Activated CD4-positive, alpha-beta T cell treated with anti-CD3 and anti-CD28 coated beads for 24 hours (primary cell): ENCODE measurements around the gene BRIX1.
A peak's percentile ranks its signal among the peaks of the same experiment; 100 is the strongest.
"Not testable (repeated sequence)": the region's sequence is repeated elsewhere in the genome, so short reads cannot be mapped to it uniquely, and the experiment has no call there.

ENCODE experiments used
- DNase-seq, 2 donors: peaks; one replicate each; pipeline ENCODE4 v3.0.0-alpha.2; 2020; ENCODE audit warnings: low read depth in 2 of 2

The BRIX1 gene

DNA sequence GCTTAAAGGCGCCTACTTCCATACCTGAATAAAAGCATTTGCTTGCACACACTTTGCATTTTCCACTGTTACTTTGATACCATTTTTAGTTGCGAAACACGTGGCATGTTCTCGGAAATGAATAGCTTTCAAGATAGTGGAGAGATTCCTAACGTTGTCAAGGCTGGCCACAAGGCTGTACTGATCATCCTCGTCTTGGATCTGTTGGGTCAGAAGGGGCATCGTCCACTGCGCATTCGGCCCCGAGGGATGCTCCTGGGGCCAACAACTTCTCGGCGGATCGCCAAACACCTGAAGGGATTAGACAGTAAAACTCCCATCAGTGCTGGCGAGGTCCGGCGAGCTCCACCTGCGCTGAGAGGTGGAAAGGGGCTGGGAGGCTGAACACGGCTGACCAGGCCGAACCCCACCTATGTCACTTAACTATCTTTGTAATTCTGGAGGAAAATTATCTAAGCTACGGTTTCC is 806 bp upstream of the BRIX1 start:
- no peak for DNase-seq

DNA sequence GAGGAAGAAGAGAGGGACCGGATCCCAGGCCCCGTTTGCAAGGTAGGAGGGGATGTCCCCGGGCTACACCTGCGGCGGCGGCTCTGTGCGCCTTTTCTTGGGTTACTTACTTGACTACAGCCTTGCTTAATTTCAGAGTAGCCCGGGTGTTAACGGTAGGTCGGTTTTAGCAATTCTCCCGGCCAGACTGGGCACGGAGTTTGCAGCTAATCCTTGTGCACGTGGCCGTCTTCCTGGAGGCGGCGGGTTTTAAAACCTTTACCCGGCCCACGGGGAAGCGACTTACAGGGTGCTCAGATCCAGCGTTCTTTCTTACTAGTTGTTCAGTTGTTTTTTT is 313 bp downstream of the BRIX1 start:
- no peak for DNase-seq

DNA sequence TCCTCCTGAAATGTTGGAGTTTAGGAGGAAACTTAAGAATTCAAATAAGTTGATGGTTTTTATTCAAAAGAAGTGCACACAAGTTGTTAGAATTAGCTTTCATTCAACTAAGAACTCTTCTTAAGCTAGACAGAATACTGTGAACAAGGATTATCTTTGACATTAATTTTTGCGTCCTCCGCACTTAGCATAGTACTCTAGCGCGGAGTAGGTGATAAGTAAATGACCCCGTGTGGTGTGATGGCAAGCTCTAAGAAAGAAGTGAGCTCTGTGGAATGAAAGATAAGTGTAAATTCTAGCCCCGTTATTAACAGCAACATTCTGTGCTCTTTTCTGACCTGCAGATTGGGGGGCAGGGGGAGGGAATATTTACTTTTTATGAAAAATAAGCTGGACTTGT is 1.0 kb downstream of the BRIX1 start:
- DNase-seq: no peak

DNA sequence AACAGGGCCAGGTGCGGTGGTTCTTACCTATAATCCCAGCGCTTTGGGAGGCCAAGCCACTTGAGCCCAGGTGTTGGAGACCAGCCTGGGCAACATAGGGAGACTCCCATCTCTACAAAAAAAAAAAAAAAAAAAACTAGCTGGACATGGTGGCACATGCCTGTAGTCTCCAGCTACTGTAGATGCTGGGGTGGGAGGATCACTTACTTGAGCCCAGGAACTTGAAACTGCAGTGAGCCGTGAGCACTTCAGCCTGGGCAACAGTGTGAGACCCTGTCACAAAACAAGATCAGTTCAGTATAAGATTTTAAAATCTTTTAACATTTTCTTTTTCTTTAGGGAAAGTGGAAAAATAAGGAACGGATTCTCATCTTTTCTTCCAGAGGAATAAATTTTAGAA is 2.5 kb downstream of the BRIX1 start:
- DNase-seq: no peak

DNA sequence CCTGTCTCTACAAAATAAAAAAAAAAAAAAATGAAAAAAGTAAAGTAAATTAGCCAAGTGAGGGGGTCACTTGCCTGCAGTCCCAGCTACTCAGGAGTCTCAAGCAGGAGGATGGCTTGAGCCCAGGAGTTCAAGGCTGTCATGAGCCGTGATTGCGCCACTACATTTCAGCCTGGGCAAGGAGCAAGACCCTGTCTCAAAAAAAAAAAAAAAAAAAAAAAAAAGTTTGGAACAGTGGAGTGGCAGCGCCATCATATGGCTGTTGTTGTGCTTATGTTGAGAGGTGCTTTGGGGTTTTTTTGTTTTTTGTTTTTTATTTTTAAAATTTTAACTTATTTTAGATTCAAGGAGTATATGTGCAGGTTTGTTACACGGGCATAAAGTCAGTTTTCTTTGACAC is 3.6 kb downstream of the BRIX1 start:
- DNase-seq: no peak

DNA sequence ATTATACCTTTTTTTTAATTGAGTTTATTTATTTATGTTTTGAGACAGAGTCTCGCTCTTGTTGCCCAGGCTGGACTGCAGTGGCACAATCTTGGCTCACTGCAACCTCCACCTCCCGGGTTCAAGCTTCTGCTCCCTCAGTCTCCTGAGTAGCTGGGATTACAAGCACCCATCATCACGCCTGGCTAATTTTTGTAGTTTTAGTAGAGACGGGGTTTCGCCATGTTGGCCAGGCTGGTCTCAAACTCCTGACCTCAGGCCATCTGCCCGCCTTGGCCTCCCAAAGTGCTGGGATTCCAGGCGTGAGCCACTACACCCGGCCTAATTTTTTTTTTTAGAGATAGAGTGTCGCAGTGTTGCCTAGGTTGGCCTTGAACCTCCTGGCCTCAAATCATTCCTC is 7.7 kb downstream of the BRIX1 start:
- DNase-seq: not testable (repeated sequence)

DNA sequence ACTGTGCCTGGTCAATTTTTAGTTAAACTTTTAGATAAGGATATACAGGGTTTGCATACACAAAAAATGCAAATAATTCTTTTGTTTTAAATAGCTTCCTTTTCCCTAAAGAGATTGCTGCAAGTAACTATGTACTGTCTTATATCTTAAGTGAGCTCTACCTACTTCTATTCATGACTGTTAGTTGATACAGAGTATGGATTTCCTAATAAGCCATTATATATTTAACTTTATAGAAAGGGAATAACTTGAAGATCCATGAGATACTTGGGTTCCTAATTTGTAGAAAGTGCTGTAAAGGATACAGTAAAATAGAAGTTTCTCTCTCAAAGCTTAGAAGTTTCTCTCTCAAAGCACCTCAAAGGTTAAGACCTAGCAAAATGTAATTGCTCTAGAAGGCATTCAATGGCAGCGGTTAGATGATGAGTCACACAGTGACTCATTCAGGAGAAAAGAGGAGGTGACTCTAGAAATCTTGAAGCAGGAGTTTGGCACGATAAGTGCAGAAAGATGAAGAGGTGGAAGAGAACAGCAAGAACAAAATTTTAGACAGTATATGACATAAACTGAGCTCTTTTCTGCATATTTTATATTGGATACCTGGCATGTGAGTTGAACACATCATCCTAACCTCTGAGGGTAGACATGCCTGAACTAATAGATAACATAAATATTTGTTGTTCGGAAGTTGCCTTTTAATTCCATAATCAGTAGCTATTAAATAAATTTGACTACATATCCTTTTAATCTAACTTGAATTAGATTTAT is 8.4 kb downstream of the BRIX1 start:
- DNase-seq: peak in 1 of 2 donors; percentile 34

DNA sequence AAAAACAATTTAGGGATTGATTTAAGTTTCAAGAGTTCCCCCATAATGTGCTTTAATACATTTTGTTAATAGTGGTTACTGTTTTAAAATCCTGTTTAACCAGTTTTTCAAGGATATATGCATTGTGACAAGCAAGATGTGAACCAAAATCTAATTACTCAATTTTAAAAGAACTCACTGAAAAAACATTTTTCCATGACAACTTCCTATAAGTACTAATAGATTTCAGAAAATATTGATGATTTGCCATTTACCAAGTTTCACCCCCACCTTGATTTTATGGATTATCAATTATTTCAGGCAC is 8.9 kb downstream of the BRIX1 start:
- DNase-seq: no peak

DNA sequence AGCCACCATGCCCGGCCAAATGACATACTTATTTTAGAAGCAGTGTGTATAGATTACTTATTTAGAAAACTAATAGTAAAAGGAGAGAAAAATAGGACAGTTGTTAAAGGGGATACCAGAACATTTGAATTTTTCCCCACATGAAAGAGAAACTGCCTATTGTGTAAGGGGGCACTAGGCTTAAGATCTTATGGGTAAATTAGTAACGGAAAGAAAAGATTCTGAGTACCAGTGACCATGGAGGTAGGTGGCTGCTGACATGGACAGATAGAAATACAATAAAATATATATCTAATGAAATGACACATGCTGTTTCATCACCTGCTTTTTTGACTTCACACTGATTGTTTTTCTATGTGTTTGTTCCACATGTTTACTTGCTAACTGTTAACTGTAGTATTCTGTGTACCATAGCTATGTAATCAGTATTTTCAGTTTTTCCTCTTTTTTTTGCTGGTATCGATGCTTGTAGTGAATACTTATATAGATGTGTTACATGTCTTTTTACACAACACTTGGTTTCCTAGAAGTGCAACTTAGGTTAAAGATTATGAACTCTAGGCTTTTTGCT is 10.9 kb downstream of the BRIX1 start:
- DNase-seq: no peak

DNA sequence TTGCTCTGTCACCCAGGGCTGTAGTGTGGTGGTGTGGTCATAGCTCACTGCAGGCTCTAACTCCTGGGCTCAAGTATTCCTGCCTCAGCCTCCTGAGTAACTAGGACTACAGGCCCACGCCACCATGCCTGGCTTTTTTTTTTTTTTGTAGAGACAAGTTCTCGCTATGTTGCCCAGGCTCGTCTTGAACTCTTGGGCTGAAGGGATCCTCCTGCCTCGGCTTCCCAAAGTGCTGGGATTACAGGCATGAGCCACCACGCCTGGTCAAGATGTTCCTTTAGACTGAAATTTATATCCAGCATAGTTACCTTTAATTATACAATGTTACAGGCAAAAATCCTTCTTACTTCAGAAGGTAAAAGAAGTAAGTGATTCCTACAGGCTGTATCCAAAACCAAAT is 12.3 kb downstream of the BRIX1 start:
- no peak for DNase-seq

DNA sequence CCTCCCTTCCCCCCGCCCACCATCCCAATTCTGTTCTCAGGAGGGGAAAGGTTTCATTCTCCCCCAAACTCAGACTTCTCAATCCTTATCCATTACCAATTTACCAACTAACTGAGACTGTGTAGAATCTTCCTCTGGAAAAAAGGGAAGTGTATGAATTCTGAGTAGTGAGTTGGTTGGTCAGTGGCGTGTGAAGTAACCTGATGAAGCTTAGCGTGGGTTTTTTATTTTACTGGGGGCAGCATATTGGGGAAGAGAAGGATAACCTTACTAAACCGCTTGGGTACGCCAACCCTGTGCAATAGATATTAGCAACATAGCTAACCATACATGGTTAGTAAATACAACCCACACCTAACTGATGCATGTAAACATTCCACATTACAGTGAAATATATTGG is 12.8 kb downstream of the BRIX1 start:
- no peak for DNase-seq

DNA sequence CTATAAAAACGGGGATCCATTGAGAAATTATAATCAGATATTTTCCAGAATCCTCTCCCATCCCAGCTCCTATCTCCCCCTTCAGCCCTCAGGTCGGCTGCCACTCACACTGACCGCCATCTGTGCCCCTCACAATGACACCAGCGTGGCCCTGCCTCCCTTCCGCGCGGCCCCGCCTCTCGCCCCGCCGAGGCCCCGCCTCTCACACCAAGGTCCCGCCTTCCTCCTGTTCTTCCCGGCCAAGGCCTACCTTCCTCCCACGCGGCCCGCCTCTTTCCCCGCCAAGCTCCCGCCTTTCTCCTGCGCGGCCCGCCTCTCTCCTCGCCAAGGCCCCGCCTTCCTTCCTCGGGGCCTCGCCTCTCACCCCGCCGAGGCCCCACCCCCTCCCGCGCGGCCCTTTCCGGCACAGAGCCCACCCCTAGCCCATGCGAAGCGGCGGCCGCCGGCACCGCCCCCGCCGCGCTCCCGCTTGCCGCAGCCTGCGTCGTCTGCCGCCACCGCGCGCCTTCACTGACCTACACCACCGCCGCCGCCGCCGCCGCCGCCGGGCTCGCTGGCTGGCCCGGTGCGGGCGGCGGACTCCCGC is 13.7 kb downstream of the BRIX1 start, which contains the start of gene DNAJC21:
Gene DNAJC21 (plus strand): TSS at position 426 of the 586 bp plus-strand sequence. CDS start 261 bp downstream, outside the sequence.
- DNase-seq: peak; percentile 98 to 99

DNA sequence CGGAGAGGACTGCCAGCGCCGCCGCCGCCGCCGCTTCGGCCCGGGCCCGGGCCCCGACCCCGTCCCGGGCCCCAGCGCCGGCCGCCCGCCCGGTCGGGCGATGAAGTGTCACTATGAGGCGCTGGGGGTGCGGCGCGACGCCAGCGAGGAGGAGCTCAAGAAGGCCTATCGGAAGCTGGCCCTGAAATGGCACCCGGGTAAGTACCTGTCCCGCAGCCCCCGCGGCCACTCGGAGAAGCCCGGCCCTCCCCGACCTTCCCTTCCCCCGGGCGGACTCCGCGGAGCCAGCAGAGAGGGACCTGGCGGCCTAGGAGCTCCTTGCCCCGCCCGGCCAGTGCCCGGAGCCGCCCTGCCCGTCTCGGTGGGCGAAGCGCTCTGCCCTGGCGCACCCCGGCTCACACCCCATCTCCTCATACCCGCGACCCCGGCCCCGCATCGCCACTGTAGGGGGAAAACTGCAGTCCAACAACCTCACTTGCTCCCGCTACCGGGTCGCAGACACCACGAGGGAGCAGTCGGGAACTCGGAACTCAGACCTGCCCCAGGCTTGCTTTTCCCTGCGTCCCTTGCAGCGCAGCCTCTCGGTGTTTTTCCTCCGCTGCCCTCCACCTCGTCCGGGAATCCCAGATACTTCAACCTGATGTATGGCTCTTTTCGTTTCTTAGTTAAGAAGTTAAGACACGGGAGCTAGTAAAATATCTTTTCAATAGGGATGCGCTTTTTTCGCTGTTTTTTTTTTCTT is 14.4 kb downstream of the BRIX1 start:
- DNase-seq: peak; percentile 57 to 60

DNA sequence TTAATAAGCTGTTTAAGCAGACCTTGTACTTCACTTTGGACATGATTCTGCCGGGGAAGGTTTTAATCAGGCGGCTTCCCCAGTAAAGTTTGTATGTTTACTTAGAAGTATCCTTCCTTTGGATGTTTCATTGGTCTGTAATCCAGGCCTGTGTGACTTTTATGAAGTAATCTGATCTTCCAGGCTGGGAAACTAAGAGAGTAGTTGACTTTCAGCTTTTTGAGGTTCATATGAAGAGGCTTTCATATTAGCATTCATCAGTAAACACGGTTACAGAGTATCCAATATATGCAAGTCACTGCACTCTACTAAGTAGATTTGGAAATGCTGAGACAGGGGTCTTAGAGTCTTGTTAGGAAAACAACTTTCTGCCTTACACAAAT is 14.9 kb downstream of the BRIX1 start:
- no peak for DNase-seq

DNA sequence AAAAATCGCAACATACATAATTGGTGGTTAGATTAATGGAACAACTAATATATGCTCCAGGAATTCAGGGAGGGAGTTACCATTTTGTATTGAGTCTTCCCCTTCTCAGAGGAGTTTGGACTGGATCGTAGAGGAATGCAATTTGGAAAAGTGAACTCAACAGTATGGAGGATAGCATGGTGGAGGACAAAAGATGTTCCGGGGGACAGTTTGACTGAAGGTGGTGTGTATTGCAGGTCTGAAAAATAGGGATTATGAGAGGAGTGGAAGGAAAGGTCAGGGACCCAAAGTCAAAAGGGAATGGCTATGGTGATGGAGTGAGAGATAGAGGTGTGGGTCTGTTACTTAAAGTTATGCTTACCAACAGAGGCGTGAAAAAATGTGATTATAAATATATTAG is 15.4 kb downstream of the BRIX1 start:
- no peak for DNase-seq

DNA sequence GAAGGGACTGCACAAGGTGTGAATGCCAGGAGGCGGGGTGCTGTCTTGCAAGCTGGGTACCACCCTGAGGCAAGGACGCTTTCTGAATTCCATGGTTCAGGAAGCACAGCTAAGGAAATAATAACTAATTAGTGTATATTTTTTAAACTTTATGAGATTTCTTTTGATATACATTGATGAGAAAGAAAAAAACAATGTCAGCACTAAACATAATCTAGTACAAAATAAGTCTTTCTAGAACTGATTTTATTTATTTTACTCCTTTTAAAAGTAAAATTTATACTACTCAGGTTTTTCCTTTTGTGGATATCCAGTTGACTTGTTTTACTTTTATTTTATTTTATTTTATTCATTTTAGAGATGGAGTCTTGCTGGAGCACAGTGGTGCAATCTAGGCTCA is 17.4 kb downstream of the BRIX1 start:
- DNase-seq: no peak

DNA sequence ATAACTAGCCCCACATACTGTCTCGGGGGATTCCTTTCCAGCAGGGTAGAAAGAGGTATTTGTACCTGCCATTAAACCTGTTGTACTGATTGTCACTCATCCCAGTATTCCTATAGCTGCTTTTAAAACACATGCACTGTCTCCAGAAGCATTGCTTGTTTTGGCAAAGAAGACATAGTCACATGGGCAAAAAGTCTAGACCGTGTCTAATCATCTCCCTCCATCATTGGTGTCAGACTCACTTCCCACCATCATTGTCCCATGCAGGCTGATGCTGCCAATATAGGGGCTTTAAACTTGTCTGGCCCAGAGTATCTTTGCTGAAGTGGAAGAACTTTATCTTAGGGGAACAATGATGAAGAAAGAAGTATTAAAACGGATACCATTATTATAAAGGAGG is 26.4 kb downstream of the BRIX1 start:
- DNase-seq: no peak

DNA sequence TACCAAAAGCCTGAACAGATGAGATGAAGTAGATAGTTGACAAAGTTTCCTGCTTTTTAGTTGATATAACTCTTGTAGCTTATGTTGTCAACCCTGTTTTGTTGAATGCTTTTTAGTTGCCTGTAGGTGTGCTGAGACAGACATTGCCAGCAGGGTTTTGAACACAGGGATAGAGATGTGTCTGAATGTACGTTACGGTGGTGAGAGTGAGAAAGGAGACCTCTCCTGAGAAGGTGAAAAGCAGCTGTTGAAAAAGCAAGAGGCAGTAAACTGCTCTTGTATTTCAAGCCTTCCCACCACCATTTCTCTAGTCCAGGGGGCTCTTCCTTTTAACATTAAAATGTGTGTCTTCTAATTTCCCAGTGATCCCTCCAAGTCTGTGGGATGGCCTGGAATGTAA is 28.5 kb downstream of the BRIX1 start:
- DNase-seq: no peak

DNA sequence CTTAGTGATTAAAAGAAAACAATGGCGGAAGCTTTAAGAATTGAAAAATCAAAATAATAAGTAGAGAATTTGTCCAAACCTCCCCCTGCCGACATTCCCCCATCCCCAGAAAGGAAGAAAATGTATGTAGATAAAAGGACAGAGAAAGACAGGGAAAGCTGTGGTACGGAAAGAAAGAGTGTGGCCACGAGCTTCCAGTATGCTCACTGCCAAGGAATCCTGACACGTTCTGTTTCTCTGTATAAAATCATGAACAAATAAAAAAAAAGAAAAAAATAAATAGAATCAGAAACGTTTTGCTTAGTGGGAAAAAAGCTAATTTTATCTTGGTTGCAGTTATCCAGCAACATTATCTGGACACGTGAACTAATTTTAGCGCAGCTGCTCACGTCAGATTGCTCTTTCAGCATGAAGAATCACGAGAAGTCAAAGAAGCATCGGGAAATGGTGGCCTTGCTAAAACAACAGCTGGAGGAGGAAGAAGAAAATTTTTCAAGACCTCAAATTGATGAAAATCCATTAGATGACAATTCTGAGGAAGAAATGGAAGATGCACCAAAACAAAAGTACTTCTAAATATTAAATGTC is 29.0 kb downstream of the BRIX1 start:
- no peak for DNase-seq

DNA sequence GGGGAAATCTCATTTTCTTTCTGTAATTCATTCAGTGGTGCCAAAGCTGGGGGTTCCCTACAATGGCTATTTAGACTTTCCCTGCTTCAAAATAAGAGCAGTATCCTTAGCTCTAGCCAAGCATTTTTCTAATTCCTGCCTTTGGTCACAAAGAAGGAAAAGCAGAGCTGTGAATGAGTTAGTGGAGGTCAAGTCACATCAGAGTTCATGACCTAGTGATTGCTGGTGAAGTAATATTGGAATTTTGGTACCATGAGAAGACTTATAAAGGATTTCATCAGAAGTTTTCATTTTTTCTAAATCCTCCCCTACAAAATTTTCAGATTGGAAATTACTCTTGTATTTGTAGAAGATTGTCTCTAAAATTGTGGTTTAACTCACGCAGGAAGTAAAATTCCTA is 41.8 kb downstream of the BRIX1 start:
- DNase-seq: no peak

DNA sequence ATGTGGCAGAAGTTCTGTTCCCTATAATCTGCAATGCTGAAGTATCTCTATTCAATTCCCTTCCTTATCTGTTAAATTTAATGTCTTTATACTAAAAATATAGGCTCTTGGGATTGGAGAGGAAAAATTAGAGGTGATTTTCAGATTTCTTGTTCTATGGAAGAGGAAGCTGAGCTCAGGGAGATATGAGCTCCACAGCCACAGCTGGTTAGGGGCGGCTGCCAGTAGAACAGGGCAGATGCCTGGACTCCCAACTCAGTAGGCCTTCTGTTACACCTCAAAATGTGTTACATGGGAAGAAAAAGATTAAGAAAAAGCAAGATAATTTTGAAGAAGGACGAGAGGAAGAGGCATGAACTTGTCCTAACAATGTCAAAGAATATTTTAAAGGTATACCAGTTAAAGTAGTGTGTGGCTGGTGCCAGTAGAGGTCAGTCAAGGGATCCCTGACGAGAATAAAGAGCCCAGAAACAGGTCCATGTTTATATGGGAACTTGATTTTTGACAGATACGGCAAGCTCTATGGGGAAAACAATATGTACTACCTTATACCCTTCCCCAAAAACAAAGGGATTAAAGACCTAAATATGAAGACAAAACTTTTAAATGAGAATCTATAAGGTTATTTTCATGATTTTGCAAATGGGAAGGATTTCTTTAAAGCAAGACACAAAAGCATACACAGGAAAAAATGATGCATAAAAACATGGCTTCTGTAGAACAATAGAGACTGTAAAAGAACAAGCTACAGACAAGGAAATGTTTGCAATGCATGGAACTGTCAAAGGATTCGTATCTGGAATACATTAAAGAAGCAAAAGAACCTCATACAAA is 42.6 kb downstream of the BRIX1 start:
- no peak for DNase-seq

DNA sequence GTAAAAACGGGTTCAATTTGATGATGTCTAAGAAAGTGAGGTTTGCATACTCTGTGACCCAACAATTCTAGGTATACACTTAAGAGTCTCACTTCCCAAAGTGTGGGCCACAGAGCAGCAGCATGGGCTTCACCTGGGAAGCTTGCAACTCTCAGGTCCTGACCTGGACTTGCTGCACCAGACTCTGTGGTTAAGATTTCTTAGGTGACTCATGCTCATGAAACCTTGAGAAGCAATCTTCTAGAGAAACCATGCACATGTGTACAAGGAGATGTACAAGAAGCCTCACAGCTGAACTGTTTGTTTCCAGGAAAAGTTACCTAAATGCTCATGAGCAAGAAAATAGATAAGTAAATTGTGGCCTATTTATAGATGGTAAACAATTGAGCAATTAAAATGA is 43.8 kb downstream of the BRIX1 start:
- DNase-seq: no peak
